HG03520 (cell line): ENCODE measurements around the gene ZAP70.

Experiments used
- ATAC-seq: cut with Tn5 transposase; IDR thresholded peaks from one replicate; pipeline ENCODE4 v1.9.1; 2021; ENCODE audit warnings: mild to moderate bottlenecking, moderate library complexity; ENCODE audit not compliant: unreplicated experiment

ZAP70 gene

DNA sequence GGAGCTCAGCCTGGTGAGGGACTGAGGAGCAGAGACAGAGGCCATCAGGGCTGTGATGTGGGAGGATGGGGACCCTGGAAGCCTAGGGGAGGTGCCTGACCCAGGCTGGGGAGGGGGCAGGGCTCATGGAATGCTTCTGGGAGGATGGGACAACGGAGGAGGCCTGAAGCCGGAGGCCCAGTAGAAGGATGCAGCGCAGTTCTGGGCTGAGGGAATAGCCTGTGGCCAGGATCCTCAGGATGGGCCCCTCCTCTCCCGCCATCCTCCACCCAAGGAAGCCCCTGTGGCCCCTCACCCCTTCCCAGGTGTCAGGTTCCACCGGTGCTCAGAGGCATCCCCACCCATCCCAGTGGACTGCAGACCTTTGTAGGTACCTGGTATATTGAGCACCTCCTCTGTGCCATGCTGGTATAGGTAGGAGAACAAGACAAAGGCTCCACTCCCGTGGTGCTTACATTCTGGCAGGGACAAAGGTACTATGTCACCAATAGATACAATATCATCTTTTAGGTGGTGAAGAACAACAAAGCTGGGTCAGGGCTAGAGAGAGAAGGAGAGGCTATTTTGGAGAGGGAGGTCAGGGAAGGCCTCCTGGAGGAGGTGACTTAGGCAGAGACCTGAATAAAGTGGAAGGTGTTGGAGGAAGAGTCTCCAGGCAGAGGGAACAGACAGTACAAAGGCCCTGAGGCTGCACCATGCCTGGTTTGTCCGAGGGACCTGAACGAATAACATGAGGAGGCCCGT is 2.7 kb downstream of the ZAP70 start:
- ATAC-seq = no peak

GRCh38 chr2:97716695-97717612 is 3.6 kb downstream of the ZAP70 start:
- no peak for ATAC-seq

- no peak for ATAC-seq
These were observed 4.2 kb downstream of the ZAP70 start for GRCh38 chr2:97717613-97717995.

GRCh38 chr2:97718051-97718882 is 4.9 kb downstream of the ZAP70 start:
- no peak for ATAC-seq

DNA sequence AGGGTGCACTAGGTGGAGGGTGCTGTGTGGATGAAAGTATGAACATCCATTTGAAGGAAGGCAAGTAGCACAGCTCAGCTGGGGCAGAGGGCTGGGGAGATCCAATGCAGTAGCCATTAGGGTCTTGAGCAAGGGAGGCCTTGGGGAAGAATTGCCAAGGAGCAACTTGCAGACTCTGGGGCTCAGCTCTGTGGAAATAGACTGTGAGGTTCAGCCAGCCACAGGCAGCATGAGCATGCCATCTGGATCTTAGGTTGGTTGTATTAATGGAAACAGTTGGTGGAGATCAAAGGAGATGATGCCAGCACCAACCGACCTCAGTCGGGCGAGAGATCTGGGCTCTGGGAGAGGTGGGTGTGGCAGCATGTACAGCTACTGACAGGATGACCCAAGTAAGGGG is 5.6 kb downstream of the ZAP70 start:
- ATAC-seq = no peak

DNA sequence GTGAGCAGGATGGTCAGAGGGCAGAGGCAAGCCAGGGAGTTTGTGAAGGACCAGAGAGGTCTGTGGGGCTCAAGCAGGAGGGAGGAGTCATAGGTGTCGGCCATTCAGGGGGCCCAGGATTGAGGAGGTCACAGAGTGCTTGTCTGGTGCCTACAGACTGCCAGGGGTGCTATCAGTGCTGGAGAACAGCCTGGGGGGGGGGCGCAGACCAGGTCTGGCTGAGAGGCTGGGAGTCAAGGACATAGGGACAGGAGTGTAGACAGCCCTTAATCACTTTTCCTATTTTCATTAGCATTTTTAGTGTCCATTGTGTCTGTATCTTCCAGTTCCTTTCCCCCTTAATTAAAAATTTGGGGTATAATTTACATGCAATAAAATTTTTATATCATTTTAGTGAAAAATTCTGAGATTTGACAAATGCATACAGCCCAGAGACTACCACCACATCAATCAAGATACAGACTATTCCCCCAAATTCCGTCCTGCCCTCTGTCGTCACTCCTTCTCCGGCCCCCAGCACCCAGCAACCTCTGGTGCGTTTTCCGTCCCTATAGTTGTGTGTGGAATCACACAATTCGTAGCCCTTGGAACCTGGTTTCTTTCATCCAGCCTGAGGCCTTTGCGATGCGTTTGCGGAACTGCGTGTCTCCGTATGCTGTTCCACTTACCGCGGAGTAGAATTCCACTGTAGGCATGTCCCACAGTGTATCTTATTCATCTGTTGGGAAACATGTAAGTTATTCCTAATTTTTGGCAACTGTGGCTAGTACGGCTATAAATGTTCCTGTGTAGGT is 6.2 kb downstream of the ZAP70 start:
- ATAC-seq = no peak

DNA sequence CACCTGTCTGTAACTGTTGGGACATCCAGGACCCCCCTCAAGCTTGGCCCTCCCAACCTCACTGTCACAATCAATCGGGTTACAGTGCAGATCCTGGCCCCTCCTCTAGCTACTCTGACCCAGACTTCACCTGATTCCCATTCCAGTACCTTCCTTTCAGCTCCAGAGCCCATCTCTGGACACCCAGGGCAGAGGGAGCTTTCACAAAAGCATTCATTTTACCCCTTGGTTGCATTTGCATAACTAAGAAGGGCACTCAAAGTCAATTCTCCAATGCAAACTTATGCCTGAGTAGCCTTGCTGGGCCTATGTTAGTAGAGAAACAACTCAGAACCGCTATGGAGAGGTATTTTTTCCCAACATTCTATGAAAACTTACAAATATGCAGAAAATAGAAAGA is 7.4 kb downstream of the ZAP70 start:
- ATAC-seq = no peak

DNA sequence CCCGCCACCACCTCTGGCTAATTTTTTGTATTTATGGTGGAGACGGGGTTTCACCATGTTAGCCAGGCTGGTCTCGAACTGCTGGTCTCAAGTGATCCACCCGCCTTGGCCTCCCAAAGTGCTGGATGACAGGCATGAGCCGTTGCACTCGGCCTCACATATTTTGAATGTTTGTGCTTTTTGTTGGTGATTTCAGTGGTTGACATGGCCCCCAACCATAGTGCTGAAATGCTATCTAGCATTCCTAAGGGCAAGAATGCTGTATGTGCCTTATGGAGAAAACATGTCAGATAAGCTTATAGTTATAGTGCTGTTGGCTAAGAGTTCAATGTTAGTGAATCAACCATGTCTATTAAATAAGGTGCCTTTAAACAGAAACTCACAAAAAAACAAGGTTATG is 8.9 kb downstream of the ZAP70 start:
- no peak for ATAC-seq

- no peak for ATAC-seq
These were observed 10.0 kb downstream of the ZAP70 start for GRCh38 chr2:97723156-97724072.

- no peak for ATAC-seq
These were observed 10.7 kb downstream of the ZAP70 start for GRCh38 chr2:97724073-97724410.

DNA sequence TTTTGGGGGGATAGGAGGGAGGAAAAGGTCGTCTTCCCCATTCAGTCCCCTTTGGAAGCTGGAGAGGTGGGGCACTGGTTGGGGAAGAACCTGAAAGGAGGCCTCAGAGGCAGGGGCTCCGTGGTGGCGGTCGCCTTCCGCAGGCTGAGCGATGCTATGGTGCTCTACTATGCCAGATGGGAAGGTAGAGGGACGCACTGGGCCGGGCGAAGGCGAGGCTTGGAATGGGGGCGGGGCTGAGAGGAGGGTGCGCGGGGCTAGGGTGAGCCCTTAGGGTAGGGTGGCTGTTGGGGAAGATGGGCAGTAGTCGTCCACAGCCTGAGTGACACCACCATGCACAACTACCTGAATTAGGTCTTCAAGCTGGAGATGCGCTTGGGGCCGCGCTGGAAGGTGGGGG is 11.1 kb downstream of the ZAP70 start:
- ATAC-seq = no peak

- no peak for ATAC-seq
These were observed 11.7 kb downstream of the ZAP70 start for GRCh38 chr2:97724946-97725688.

DNA sequence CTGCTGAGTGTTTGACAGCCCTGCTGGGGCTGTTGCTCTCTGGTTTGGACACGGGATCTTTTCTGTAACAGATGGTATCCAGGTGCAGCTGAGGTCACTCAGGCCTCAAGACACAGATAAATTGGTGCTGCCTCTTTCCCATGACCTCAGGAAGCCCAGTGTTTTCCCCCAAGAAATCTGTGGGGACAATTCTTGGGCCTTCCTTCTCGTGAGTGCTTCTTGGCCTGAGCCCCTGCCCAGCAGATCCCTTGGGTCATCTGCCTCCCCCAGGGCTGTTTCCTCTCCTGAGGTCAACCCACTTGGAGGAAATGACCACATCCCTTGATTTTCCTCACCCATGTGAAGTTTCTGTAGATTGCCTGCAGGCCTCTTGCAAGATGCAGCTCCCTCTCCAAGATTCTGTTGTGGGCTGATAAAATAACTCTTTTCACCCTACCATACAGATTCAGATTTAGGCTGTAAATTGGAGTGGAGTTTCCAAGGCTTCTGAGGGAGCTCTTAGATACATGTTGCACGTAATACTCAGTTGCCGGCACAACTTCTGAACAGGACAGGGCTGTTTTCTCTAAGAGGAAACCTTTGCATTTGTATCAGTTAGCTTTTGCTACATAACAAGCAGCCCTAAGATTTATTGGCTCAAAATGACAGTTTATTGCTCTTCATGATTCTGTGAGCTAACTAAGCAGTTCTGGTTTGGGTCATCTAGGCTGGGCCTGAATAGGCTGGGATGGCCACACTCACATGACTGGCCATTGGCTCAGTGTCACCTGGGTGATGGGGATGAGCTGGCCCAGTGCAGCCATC is 13.1 kb downstream of the ZAP70 start:
- ATAC-seq = no peak

GRCh38 chr2:97727296-97727695 is 13.9 kb downstream of the ZAP70 start:
- no peak for ATAC-seq

GRCh38 chr2:97728091-97728731 is 14.8 kb downstream of the ZAP70 start:
- ATAC-seq = no peak

GRCh38 chr2:97730245-97730644 is 16.9 kb downstream of the ZAP70 start:
- ATAC-seq = no peak

- ATAC-seq = no peak
These were observed 18.1 kb downstream of the ZAP70 start for GRCh38 chr2:97731274-97732020.
